GM23248 (cell line): ENCODE measurements around the gene CSF1R.

Experiments used
- EZH2 ChIP-seq: fragments of 200-600 bp; sonication (generic); IDR thresholded peaks from 2 replicates; pipeline ENCODE4 v1.6.1; 2018; ENCODE audit warnings: antibody characterized with exemption, mild to moderate bottlenecking; ENCODE audit not compliant: insufficient read depth, poor library complexity, severe bottlenecking
- EZH2phosphoT487 ChIP-seq: fragments of 200-600 bp; sonication (generic); IDR thresholded peaks from 2 replicates; pipeline ENCODE4 v1.6.1; 2018; ENCODE audit warnings: antibody characterized with exemption, moderate library complexity, mild to moderate bottlenecking, low read depth; ENCODE audit not compliant: insufficient read depth

DNA sequence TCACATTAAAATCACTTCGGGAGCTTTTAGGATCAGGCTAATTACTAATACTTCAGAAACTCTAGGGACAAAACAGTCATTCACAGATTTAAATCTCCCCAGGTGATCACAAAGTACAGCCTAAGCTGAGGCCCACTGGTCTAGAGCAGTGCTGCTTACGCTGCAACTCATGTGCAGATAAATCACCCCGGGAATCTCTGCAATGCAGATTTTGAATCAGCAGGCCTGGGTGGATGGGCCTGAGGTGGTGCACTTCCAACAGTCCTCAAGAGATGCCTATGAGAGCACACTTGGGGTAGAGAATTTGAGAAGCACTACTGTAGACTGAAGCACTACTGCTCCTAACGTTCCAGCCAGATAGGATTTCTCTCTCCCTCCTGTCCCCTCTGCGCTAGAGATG lies 28.4 kb downstream of the CSF1R start:
- TF ChIP-seq EZH2, result no peak
- TF ChIP-seq EZH2phosphoT487, result no peak
